ENCODE data around the gene LRRC4C.
"Not testable (repeated sequence)": the region's sequence is repeated elsewhere in the genome, so short reads cannot be mapped to it uniquely, and the experiment has no call there.

Gene LRRC4C

GRCh38 chr11:41003339-41004282 is 455.8 kb downstream of the LRRC4C start:
- TF ChIP-seq JUND (IDR thresholded peaks at IDR 0.05; ENCODE audit: low read depth): no peak
- in situ Hi-C loops (cut with HindIII; ENCODE audit: low pct_unique_long_range_greater_than_20kb, low sequenced_read_pairs): no loop called here
- no peak for DNase-seq (ENCODE audit: low read depth in 1 of 2, low spot score in 1 of 2)

GRCh38 chr11:40998920-40999319 is 460.5 kb downstream of the LRRC4C start:
- no peak for DNase-seq (ENCODE audit: low read depth in 1 of 2, low spot score in 1 of 2)
- in situ Hi-C loops (cut with HindIII; ENCODE audit: low pct_unique_long_range_greater_than_20kb, low sequenced_read_pairs): no loop called here
- no peak for TF ChIP-seq JUND (IDR thresholded peaks at IDR 0.05; ENCODE audit: low read depth)

GRCh38 chr11:40987776-40988435 is 471.5 kb downstream of the LRRC4C start:
- no peak for DNase-seq (ENCODE audit: low read depth in 1 of 2, low spot score in 1 of 2)
- in situ Hi-C loops (cut with HindIII; ENCODE audit: low pct_unique_long_range_greater_than_20kb, low sequenced_read_pairs): no loop called here
- TF ChIP-seq JUND (IDR thresholded peaks at IDR 0.05; ENCODE audit: low read depth): no peak

GRCh38 chr11:40986320-40986719 is 473.1 kb downstream of the LRRC4C start:
- no peak for DNase-seq (ENCODE audit: low read depth in 1 of 2, low spot score in 1 of 2)
- in situ Hi-C loops (cut with HindIII; ENCODE audit: low pct_unique_long_range_greater_than_20kb, low sequenced_read_pairs): no loop called here
- no peak for TF ChIP-seq JUND (IDR thresholded peaks at IDR 0.05; ENCODE audit: low read depth)

GRCh38 chr11:40975076-40975475 is 484.4 kb downstream of the LRRC4C start:
- no peak for TF ChIP-seq JUND (IDR thresholded peaks at IDR 0.05; ENCODE audit: low read depth)
- no peak for DNase-seq (ENCODE audit: low read depth in 1 of 2, low spot score in 1 of 2)
- in situ Hi-C loops (cut with HindIII; ENCODE audit: low pct_unique_long_range_greater_than_20kb, low sequenced_read_pairs): no loop called here

- in situ Hi-C loops (cut with HindIII; ENCODE audit: low pct_unique_long_range_greater_than_20kb, low sequenced_read_pairs): no loop called here
- TF ChIP-seq JUND (IDR thresholded peaks at IDR 0.05; ENCODE audit: low read depth): no peak
- no peak for DNase-seq (ENCODE audit: low read depth in 1 of 2, low spot score in 1 of 2)
These were observed 485.2 kb downstream of the LRRC4C start for GRCh38 chr11:40974186-40974795.

- in situ Hi-C loops (cut with HindIII; ENCODE audit: low pct_unique_long_range_greater_than_20kb, low sequenced_read_pairs): no loop called here
- no peak for TF ChIP-seq JUND (IDR thresholded peaks at IDR 0.05; ENCODE audit: low read depth)
- no peak for DNase-seq (ENCODE audit: low read depth in 1 of 2, low spot score in 1 of 2)
These were observed 500.7 kb downstream of the LRRC4C start for GRCh38 chr11:40958707-40959106.

- in situ Hi-C loops (cut with HindIII; ENCODE audit: low pct_unique_long_range_greater_than_20kb, low sequenced_read_pairs): no loop called here
- no peak for DNase-seq (ENCODE audit: low read depth in 1 of 2, low spot score in 1 of 2)
These were observed 507.0 kb downstream of the LRRC4C start for GRCh38 chr11:40952479-40952878.

GRCh38 chr11:40938002-40938401 is 521.5 kb downstream of the LRRC4C start:
- in situ Hi-C loops (cut with HindIII; ENCODE audit: low pct_unique_long_range_greater_than_20kb, low sequenced_read_pairs): no loop called here
- no peak for TF ChIP-seq JUND (IDR thresholded peaks at IDR 0.05; ENCODE audit: low read depth)
- no peak for DNase-seq (ENCODE audit: low read depth in 1 of 2, low spot score in 1 of 2)

More at GRCh38 chr11:40952479-40952878, 507.0 kb downstream of the LRRC4C start:
- no peak for TF ChIP-seq JUND (IDR thresholded peaks at IDR 0.05; ENCODE audit: low read depth)

GRCh38 chr11:40924915-40925314 is 534.5 kb downstream of the LRRC4C start:
- in situ Hi-C loops (cut with HindIII; ENCODE audit: low pct_unique_long_range_greater_than_20kb, low sequenced_read_pairs): no loop called here
- no peak for TF ChIP-seq JUND (IDR thresholded peaks at IDR 0.05; ENCODE audit: low read depth)
- DNase-seq (ENCODE audit: low read depth in 1 of 2, low spot score in 1 of 2): no peak

GRCh38 chr11:40921246-40921645 is 538.2 kb downstream of the LRRC4C start:
- DNase-seq (ENCODE audit: low read depth in 1 of 2, low spot score in 1 of 2): no peak
- in situ Hi-C loops (cut with HindIII; ENCODE audit: low pct_unique_long_range_greater_than_20kb, low sequenced_read_pairs): no loop called here
- TF ChIP-seq JUND (IDR thresholded peaks at IDR 0.05; ENCODE audit: low read depth): no peak

- DNase-seq (ENCODE audit: low read depth in 1 of 2, low spot score in 1 of 2); in situ Hi-C loops (cut with HindIII; ENCODE audit: low pct_unique_long_range_greater_than_20kb, low sequenced_read_pairs): not testable (repeated sequence)
These were observed 548.7 kb downstream of the LRRC4C start for GRCh38 chr11:40910774-40911173.

GRCh38 chr11:40894501-40894900 is 565.0 kb downstream of the LRRC4C start:
- TF ChIP-seq JUND (IDR thresholded peaks at IDR 0.05; ENCODE audit: low read depth): no peak
- in situ Hi-C loops (cut with HindIII; ENCODE audit: low pct_unique_long_range_greater_than_20kb, low sequenced_read_pairs): no loop called here
- no peak for DNase-seq (ENCODE audit: low read depth in 1 of 2, low spot score in 1 of 2)

Measured in T47D (cell line).